Uterus (tissue), 4 donors: ENCODE results near the gene CELF4. TPM values are rescaled to one million over a fixed set of nuclear protein-coding genes. Genes with fewer than 3 reads are reported as not detected.

Experiments
- DNase-seq, 2 donors: peaks; one replicate each; pipeline ENCODE4 v3.0.0-alpha.2; 2019 to 2020
- H3K27ac ChIP-seq, 2 donors: fragments of 200-600 bp; sonication (generic); 1 replicate in 1 of 2; 2 replicates in 1 of 2; pipeline ENCODE4 v1.5.1; 2016 to 2018
- H3K27me3 ChIP-seq, 2 donors: fragments of 200-600 bp; sonication (generic); one replicate each; pipeline ENCODE4 v1.5.1; 2018 to 2019; ENCODE audit warnings: control low read depth in 1 of 2
- H3K36me3 ChIP-seq, 2 donors: fragments of 200-600 bp; sonication (generic); one replicate each; pipeline ENCODE4 v1.5.1; 2019; ENCODE audit warnings: control low read depth in 1 of 2
- H3K4me1 ChIP-seq, 2 donors: fragments of 200-600 bp; sonication (generic); one replicate each; pipeline ENCODE4 v1.5.1; 2018 to 2019; ENCODE audit warnings: control low read depth in 1 of 2
- H3K4me3 ChIP-seq, 2 donors: fragments of 200-600 bp; sonication (generic); 1 replicate in 1 of 2; 2 replicates in 1 of 2; pipeline ENCODE4 v1.5.1; 2018 to 2019; ENCODE audit warnings: mild to moderate bottlenecking in 1 of 2
- H3K9me3 ChIP-seq, 2 donors: fragments of 200-600 bp; sonication (generic); one replicate each; pipeline ENCODE4 v1.5.1; 2019; ENCODE audit warnings: control low read depth in 1 of 2
- POLR2A ChIP-seq, 2 donors: fragments of 450-650 bp; IDR thresholded peaks; one replicate each; pipeline ENCODE4 v1.6.1; 2016; ENCODE audit warnings: antibody characterized with exemption in 2 of 2, mild to moderate bottlenecking in 1 of 2, moderate library complexity in 1 of 2
- intact Hi-C: fragments of 100-400 bp; cut with DNase I; formaldehyde crosslinking; loops from one replicate; pipeline ENCODE4 v1.15.1; 2023; ENCODE audit warnings: low total_unique reads
- total RNA-seq, 4 donors: library from RNA; depleted of rRNA in 3 of 4; stranded (reverse); fragments of >200 nt in 3 of 4; gene quantifications; one replicate each; pipeline versions ENCODE4 v1.1.0 to v1.2.4, GENCODE V29; 2014 to 2023
- TF ChIP-seq, protein P1 (sequence below), 4 experiments: fragments of 200-600 bp in 2 of 4; fragments of 450-650 bp in 2 of 4; sonication (generic) in 2 of 4; IDR thresholded peaks; one replicate each; pipeline ENCODE4 v1.5.1; 2016 to 2019; ENCODE audit warnings: antibody characterized with exemption in 4 of 4, mild to moderate bottlenecking in 2 of 4, moderate library complexity in 1 of 4
- donor health status: DM: yes; HTN: yes; CAD: no.

Gene CELF4
- total RNA-seq, 4 donors from 2014 or later: 0.18 to 1.7 TPM; not detected in 2

DNA sequence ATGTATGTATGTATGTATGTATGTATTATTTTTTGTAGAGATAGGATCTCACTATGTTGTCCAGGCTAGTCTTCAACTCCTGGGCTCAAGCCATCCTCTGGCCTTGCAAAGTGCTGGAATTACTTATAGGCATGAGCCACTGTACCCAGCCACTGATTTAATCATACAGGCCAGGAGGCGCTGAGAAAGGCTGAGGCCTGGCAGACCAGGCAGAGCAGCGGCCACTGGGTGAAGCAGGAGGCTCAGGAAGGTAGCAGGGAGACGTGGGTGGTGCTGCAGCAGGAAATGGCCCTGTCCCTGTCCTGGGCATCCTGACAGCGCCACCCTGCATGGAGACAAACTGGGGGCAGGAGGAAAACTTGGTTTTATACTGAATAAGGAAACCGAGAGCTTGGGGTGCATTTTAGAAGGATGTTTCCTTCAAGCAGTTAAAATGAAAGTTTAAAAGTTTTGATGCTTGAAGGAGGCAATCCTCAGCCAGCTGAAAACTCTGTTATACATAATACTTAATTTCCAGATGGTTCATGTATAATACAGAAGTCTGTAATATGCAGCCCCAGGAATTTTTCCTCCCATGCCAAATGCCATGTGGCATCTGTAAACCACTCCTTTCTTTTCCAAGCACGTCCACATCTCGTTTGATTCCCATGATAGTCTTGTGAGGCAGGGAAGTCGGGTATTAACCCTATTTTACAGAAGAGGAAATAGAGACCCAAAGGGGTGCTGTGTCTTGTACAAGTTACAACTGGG lies 182.4 kb downstream of the CELF4 start:
- no peak for DNase-seq
- no peak for TF ChIP-seq POLR2A (IDR thresholded peaks at IDR 0.05)
- TF ChIP-seq, protein P1, sequence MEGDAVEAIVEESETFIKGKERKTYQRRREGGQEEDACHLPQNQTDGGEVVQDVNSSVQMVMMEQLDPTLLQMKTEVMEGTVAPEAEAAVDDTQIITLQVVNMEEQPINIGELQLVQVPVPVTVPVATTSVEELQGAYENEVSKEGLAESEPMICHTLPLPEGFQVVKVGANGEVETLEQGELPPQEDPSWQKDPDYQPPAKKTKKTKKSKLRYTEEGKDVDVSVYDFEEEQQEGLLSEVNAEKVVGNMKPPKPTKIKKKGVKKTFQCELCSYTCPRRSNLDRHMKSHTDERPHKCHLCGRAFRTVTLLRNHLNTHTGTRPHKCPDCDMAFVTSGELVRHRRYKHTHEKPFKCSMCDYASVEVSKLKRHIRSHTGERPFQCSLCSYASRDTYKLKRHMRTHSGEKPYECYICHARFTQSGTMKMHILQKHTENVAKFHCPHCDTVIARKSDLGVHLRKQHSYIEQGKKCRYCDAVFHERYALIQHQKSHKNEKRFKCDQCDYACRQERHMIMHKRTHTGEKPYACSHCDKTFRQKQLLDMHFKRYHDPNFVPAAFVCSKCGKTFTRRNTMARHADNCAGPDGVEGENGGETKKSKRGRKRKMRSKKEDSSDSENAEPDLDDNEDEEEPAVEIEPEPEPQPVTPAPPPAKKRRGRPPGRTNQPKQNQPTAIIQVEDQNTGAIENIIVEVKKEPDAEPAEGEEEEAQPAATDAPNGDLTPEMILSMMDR (IDR thresholded peaks at IDR 0.05): no peak
- no peaks in the 10 kb centered on the region for H3K9me3 ChIP-seq
- no peaks in the 10 kb centered on the region for H3K36me3 ChIP-seq
- H3K4me1 ChIP-seq: no peaks in the 10 kb centered on the region
- H3K27ac ChIP-seq: no peak overlapping the region
- no peak overlapping the region for H3K4me3 ChIP-seq
- H3K27me3 ChIP-seq: no peaks in the 10 kb centered on the region
- intact Hi-C loops: loop anchor here (10.0 kb wide), 1 partner anchor 162 kb away; no protein-coding TSS in a partner anchor

DNA sequence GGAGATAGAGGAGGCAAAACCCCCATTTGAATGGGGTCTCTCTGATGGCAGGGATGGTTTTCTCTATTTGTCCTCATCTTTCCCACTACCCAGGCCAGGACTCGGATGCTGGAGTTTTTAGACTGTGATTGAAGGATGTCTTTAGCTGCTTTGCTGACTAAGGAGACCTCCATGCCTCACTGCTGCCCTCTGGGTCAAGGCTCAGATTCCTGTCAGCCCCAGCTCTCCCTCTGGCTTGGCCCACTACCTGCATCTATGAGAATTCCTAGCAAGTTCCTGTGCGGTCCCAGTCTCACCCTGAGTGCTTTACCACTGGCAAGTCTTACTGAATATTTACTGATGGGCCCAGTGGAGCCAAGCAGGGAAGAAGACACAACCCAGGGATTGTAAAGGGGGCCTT lies 184.0 kb downstream of the CELF4 start:
- no peaks in the 10 kb centered on the region for H3K27me3 ChIP-seq
- TF ChIP-seq, protein P1 (IDR thresholded peaks at IDR 0.05): no peak
- no peak for DNase-seq
- no peaks in the 10 kb centered on the region for H3K9me3 ChIP-seq
- no peak overlapping the region for H3K4me3 ChIP-seq
- intact Hi-C loops: loop anchor here (10.0 kb wide), 1 partner anchor 163 kb away; no protein-coding TSS in a partner anchor
- no peak overlapping the region for H3K27ac ChIP-seq
- H3K4me1 ChIP-seq: no peaks in the 10 kb centered on the region
- H3K36me3 ChIP-seq: no peaks in the 10 kb centered on the region

DNA sequence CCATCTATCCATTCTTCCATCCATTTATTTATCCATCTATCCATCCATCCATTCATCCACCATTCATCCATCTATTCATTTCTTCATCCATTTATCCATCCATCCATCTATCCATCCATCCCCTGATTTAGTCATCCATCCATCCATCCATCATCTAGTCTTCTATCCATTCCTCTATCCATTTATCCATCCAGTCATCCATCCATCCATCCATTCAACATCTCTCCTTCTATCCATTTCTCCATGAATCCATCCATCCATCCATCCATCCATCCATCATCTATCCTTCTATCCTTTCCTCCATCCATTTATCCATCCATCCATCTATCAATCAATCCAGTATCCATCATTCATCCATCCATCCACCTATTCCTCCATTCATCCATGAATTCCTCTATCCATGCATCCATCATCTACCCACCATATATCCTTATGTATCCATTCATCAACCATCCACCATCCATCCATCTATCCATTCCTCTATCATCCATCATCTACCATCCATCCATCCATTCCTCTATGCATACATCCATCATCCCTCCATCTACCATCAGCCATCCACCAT lies 185.0 kb downstream of the CELF4 start:
- H3K4me3 ChIP-seq: no peak overlapping the region
- no peaks in the 10 kb centered on the region for H3K4me1 ChIP-seq
- intact Hi-C loops: loop anchor here (10.0 kb wide), 1 partner anchor 164 kb away; no protein-coding TSS in a partner anchor
- no peak for DNase-seq
- TF ChIP-seq POLR2A (IDR thresholded peaks at IDR 0.05): no peak
- TF ChIP-seq, protein P1 (IDR thresholded peaks at IDR 0.05): no peak
- H3K27ac ChIP-seq: no peak overlapping the region
- no peaks in the 10 kb centered on the region for H3K36me3 ChIP-seq
- no peaks in the 10 kb centered on the region for H3K27me3 ChIP-seq
- no peaks in the 10 kb centered on the region for H3K9me3 ChIP-seq

DNA sequence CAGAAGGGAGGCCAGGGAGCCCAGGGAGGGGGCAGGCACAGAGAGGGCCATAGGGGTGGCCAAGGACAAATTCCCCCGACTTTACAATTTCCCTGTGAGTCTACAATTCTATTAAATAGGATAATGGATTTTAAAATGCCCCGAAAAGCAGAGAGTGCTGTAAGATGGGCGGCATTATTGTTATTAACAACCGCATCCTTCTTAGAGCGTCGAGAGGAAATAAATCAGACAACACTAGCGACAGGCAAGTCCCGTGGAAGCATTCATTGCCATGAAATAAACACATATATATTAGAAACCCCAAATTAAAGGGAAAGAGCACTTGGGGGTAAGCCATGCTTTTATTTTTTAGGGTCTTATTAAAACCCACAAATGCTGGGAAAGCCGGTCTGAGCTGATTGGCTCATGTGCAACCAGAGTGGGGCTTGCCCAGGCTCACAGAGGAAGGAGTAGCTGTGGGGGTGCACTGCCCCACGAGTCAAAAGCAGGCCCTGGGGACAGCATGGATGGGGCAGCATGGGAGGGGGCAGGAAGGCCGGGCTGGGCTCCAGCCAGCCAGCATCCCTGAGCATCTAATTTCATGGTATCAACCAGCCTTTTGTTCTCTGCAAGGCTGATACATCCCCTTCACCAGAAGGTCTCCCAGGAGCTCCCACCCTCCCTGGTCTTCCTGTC lies 187.1 kb downstream of the CELF4 start:
- Histone ChIP-seq H3K27me3 (no peaks in the 10 kb centered on the region), H3K4me3 (no peak overlapping the region), H3K4me1 (no peaks in the 10 kb centered on the region), H3K27ac (no peak overlapping the region), H3K36me3 (no peaks in the 10 kb centered on the region), H3K9me3 (no peaks in the 10 kb centered on the region)
- no peak for DNase-seq
- TF ChIP-seq, protein P1 (IDR thresholded peaks at IDR 0.05): no peak
- no peak for TF ChIP-seq POLR2A (IDR thresholded peaks at IDR 0.05)
- intact Hi-C loops: no loop called here

DNA sequence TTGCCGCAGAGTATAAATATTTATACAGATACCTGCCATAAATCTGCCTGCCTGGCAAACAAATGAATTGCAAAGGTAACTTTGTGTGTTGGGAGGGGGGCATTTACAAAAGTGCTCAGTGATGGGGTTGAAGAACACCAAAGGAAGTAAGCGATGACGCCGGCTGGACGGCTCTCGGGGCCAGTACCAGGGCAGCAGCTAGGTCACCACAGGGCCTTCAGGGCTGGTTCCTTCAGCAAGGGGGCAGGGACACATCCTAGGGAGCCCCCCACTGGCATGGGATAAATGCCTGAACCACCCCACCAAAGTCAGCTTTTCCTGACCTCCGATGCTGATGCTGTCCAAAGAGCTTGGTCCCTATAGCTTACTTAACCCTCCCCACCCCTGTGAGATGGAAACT lies 190.4 kb downstream of the CELF4 start:
- Histone ChIP-seq H3K27me3 (no peaks in the 10 kb centered on the region), H3K4me3 (no peak overlapping the region), H3K36me3 (no peaks in the 10 kb centered on the region), H3K9me3 (no peaks in the 10 kb centered on the region), H3K4me1 (no peaks in the 10 kb centered on the region), H3K27ac (no peak overlapping the region)
- DNase-seq: no peak
- intact Hi-C loops: no loop called here
- no peak for TF ChIP-seq POLR2A (IDR thresholded peaks at IDR 0.05)
- TF ChIP-seq, protein P1 (IDR thresholded peaks at IDR 0.05): no peak
